WTC11 (cell line): ENCODE measurements around the gene PLA2G2E. TPM values are rescaled to one million over a fixed set of nuclear protein-coding genes. Genes with fewer than 3 reads are reported as not detected.

Source experiments
- ATAC-seq: fragments of 200-7000 bp; cut with Tn5 transposase; 2 replicates; pipeline ENCODE4 v1.10.0; 2021; ENCODE audit warnings: mild to moderate bottlenecking, moderate library complexity
- CTCF ChIA-PET: fragments of 300-600 bp; sonication (Branson Sonifier 250); formaldehyde crosslinking; loops from one replicate; lab custom pipeline; 2021; ENCODE audit warnings: antibody characterized with exemption; lab: Charles Lee
- POLR2A ChIA-PET: fragments of 350-600 bp; sonication (Branson Sonifier 250); formaldehyde crosslinking; loops from one replicate; lab custom pipeline; 2021; ENCODE audit warnings: antibody characterized with exemption; lab: Charles Lee
- DNase-seq: peaks from one replicate; pipeline ENCODE4 v3.0.0; 2021; ENCODE audit warnings: low spot score
- H3K27ac Mint-ChIP-seq: 2 replicates; pipeline ENCODE4 v1.8.0; 2021; ENCODE audit warnings: mixed read lengths
- H3K27me3 Mint-ChIP-seq: 2 replicates; pipeline ENCODE4 v1.8.0; 2021; ENCODE audit warnings: low read depth, mild to moderate bottlenecking, moderate library complexity, mixed read lengths
- H3K36me3 Mint-ChIP-seq: 2 replicates; pipeline ENCODE4 v1.8.0; 2021; ENCODE audit warnings: mixed read lengths
- H3K4me1 Mint-ChIP-seq: 2 replicates; pipeline ENCODE4 v1.8.0; 2022; ENCODE audit warnings: mixed read lengths
- H3K4me3 Mint-ChIP-seq: 2 replicates; pipeline ENCODE4 v1.8.0; 2021; ENCODE audit warnings: mild to moderate bottlenecking, moderate library complexity, mixed read lengths
- H3K9me3 Mint-ChIP-seq: 2 replicates; pipeline ENCODE4 v1.8.0; 2021; ENCODE audit warnings: mixed read lengths
- ELF4 ChIP-seq: sonication (generic); formaldehyde crosslinking; IDR thresholded peaks from 2 replicates; pipeline ENCODE4 v1.8.1; 2022; ENCODE audit warnings: low read depth, mild to moderate bottlenecking, moderate library complexity, missing genetic modification reagents
- FOXJ3 ChIP-seq: sonication (generic); formaldehyde crosslinking; IDR thresholded peaks from 2 replicates; pipeline ENCODE4 v1.9.0; 2021; ENCODE audit warnings: missing genetic modification reagents, mild to moderate bottlenecking, borderline replicate concordance
- FOXK1 ChIP-seq: sonication (generic); formaldehyde crosslinking; IDR thresholded peaks from 2 replicates; pipeline ENCODE4 v1.8.0; 2022; ENCODE audit warnings: mild to moderate bottlenecking, moderate library complexity, missing genetic modification reagents
- GABPB1 ChIP-seq: sonication (generic); formaldehyde crosslinking; IDR thresholded peaks from 2 replicates; pipeline ENCODE4 v1.8.1; 2023; ENCODE audit warnings: mild to moderate bottlenecking, missing genetic modification reagents
- GTF2I ChIP-seq: fragments of 250-450 bp; sonication (Bioruptor Pico); conservative IDR thresholded peaks from 2 replicates; pipeline ENCODE4 v1.4.0; 2021; ENCODE audit warnings: mild to moderate bottlenecking
- KAT7 ChIP-seq: sonication (generic); formaldehyde crosslinking; IDR thresholded peaks from 2 replicates; pipeline ENCODE4 v1.8.1; 2023; ENCODE audit warnings: missing genetic modification reagents, mild to moderate bottlenecking, borderline replicate concordance
- SMAD3 ChIP-seq: sonication (generic); formaldehyde crosslinking; IDR thresholded peaks from 2 replicates; pipeline ENCODE4 v1.8.0; 2022; ENCODE audit warnings: missing genetic modification reagents, mild to moderate bottlenecking, borderline replicate concordance
- TCF7 ChIP-seq: sonication (generic); formaldehyde crosslinking; IDR thresholded peaks from 2 replicates; pipeline ENCODE4 v1.8.0; 2022; ENCODE audit warnings: mild to moderate bottlenecking, low read depth, missing genetic modification reagents, moderate library complexity
- ZNF317 ChIP-seq: sonication (generic); formaldehyde crosslinking; IDR thresholded peaks from 2 replicates; pipeline ENCODE4 v1.8.1; 2023; ENCODE audit warnings: low read depth, mild to moderate bottlenecking, moderate library complexity, missing genetic modification reagents, borderline replicate concordance
- ZNF512 ChIP-seq: sonication (generic); formaldehyde crosslinking; IDR thresholded peaks from 2 replicates; pipeline ENCODE4 v1.8.1; 2022; ENCODE audit warnings: missing genetic modification reagents, borderline replicate concordance
- total RNA-seq: library from RNA; stranded (reverse); gene quantifications from 3 replicates; pipeline ENCODE4 v1.2.3, GENCODE V29; 2021
- TF ChIP-seq, protein P1 (sequence below): sonication (generic); formaldehyde crosslinking; IDR thresholded peaks from 2 replicates; pipeline ENCODE4 v1.8.1; 2023; ENCODE audit warnings: mild to moderate bottlenecking, moderate library complexity, missing genetic modification reagents
- TF ChIP-seq, protein P2 (sequence below): sonication (generic); formaldehyde crosslinking; IDR thresholded peaks from 2 replicates; pipeline ENCODE4 v1.8.0; 2022; ENCODE audit warnings: mild to moderate bottlenecking, missing genetic modification reagents
- TF ChIP-seq, protein P3 (sequence below): sonication (generic); formaldehyde crosslinking; IDR thresholded peaks from 2 replicates; pipeline ENCODE4 v1.8.0; 2023; ENCODE audit warnings: mild to moderate bottlenecking, missing genetic modification reagents
- TF ChIP-seq, protein P4 (sequence below): fragments of 250-450 bp; sonication (Bioruptor Pico); IDR thresholded peaks from 2 replicates; pipeline ENCODE4 v1.9.0; 2021; ENCODE audit warnings: mild to moderate bottlenecking
- TF ChIP-seq, protein P5 (sequence below): sonication (generic); formaldehyde crosslinking; IDR thresholded peaks from 2 replicates; pipeline ENCODE4 v1.8.0; 2022; ENCODE audit warnings: missing genetic modification reagents

Gene PLA2G2E
- total RNA-seq, 1 experiment from 2014 or later: not detected

GRCh38 chr1:19892129-19892528 lies 31.3 kb downstream of the PLA2G2E start:
- Mint-ChIP-seq H3K4me3 (no peak overlapping the region), H3K27ac (no peak overlapping the region), H3K27me3 (no peaks in the 10 kb centered on the region), H3K4me1 (peaks cover 6% of the 10 kb centered on the region), H3K36me3 (peaks cover 51% of the 10 kb centered on the region), H3K9me3 (no peaks in the 10 kb centered on the region)
- ChIA-PET POLR2A (no interaction called here), CTCF (no interaction called here)
- no peak for TF ChIP-seq GTF2I (CRISPR knock-in tag)
- TF ChIP-seq ZNF317 (CRISPR knock-in tag): no peak
- TF ChIP-seq KAT7 (CRISPR knock-in tag): no peak
- TF ChIP-seq, protein P1, sequence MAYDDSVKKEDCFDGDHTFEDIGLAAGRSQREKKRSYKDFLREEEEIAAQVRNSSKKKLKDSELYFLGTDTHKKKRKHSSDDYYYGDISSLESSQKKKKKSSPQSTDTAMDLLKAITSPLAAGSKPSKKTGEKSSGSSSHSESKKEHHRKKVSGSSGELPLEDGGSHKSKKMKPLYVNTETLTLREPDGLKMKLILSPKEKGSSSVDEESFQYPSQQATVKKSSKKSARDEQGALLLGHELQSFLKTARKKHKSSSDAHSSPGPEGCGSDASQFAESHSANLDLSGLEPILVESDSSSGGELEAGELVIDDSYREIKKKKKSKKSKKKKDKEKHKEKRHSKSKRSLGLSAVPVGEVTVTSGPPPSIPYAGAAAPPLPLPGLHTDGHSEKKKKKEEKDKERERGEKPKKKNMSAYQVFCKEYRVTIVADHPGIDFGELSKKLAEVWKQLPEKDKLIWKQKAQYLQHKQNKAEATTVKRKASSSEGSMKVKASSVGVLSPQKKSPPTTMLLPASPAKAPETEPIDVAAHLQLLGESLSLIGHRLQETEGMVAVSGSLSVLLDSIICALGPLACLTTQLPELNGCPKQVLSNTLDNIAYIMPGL (CRISPR knock-in tag): no peak
- TF ChIP-seq FOXJ3 (CRISPR knock-in tag): no peak
- TF ChIP-seq, protein P2, sequence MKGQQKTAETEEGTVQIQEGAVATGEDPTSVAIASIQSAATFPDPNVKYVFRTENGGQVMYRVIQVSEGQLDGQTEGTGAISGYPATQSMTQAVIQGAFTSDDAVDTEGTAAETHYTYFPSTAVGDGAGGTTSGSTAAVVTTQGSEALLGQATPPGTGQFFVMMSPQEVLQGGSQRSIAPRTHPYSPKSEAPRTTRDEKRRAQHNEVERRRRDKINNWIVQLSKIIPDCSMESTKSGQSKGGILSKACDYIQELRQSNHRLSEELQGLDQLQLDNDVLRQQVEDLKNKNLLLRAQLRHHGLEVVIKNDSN (CRISPR knock-in tag): no peak
- TF ChIP-seq, protein P3, sequence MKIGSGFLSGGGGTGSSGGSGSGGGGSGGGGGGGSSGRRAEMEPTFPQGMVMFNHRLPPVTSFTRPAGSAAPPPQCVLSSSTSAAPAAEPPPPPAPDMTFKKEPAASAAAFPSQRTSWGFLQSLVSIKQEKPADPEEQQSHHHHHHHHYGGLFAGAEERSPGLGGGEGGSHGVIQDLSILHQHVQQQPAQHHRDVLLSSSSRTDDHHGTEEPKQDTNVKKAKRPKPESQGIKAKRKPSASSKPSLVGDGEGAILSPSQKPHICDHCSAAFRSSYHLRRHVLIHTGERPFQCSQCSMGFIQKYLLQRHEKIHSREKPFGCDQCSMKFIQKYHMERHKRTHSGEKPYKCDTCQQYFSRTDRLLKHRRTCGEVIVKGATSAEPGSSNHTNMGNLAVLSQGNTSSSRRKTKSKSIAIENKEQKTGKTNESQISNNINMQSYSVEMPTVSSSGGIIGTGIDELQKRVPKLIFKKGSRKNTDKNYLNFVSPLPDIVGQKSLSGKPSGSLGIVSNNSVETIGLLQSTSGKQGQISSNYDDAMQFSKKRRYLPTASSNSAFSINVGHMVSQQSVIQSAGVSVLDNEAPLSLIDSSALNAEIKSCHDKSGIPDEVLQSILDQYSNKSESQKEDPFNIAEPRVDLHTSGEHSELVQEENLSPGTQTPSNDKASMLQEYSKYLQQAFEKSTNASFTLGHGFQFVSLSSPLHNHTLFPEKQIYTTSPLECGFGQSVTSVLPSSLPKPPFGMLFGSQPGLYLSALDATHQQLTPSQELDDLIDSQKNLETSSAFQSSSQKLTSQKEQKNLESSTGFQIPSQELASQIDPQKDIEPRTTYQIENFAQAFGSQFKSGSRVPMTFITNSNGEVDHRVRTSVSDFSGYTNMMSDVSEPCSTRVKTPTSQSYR: no peak
- no peak for TF ChIP-seq GABPB1
- TF ChIP-seq ZNF512 (CRISPR knock-in tag): no peak
- TF ChIP-seq, protein P4, sequence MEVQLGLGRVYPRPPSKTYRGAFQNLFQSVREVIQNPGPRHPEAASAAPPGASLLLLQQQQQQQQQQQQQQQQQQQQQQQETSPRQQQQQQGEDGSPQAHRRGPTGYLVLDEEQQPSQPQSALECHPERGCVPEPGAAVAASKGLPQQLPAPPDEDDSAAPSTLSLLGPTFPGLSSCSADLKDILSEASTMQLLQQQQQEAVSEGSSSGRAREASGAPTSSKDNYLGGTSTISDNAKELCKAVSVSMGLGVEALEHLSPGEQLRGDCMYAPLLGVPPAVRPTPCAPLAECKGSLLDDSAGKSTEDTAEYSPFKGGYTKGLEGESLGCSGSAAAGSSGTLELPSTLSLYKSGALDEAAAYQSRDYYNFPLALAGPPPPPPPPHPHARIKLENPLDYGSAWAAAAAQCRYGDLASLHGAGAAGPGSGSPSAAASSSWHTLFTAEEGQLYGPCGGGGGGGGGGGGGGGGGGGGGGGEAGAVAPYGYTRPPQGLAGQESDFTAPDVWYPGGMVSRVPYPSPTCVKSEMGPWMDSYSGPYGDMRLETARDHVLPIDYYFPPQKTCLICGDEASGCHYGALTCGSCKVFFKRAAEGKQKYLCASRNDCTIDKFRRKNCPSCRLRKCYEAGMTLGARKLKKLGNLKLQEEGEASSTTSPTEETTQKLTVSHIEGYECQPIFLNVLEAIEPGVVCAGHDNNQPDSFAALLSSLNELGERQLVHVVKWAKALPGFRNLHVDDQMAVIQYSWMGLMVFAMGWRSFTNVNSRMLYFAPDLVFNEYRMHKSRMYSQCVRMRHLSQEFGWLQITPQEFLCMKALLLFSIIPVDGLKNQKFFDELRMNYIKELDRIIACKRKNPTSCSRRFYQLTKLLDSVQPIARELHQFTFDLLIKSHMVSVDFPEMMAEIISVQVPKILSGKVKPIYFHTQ (CRISPR knock-in tag): no peak
- no peak for TF ChIP-seq SMAD3
- no peak for TF ChIP-seq FOXK1 (CRISPR knock-in tag)
- no peak for TF ChIP-seq TCF7
- TF ChIP-seq ELF4 (CRISPR knock-in tag): no peak
- TF ChIP-seq, protein P5, sequence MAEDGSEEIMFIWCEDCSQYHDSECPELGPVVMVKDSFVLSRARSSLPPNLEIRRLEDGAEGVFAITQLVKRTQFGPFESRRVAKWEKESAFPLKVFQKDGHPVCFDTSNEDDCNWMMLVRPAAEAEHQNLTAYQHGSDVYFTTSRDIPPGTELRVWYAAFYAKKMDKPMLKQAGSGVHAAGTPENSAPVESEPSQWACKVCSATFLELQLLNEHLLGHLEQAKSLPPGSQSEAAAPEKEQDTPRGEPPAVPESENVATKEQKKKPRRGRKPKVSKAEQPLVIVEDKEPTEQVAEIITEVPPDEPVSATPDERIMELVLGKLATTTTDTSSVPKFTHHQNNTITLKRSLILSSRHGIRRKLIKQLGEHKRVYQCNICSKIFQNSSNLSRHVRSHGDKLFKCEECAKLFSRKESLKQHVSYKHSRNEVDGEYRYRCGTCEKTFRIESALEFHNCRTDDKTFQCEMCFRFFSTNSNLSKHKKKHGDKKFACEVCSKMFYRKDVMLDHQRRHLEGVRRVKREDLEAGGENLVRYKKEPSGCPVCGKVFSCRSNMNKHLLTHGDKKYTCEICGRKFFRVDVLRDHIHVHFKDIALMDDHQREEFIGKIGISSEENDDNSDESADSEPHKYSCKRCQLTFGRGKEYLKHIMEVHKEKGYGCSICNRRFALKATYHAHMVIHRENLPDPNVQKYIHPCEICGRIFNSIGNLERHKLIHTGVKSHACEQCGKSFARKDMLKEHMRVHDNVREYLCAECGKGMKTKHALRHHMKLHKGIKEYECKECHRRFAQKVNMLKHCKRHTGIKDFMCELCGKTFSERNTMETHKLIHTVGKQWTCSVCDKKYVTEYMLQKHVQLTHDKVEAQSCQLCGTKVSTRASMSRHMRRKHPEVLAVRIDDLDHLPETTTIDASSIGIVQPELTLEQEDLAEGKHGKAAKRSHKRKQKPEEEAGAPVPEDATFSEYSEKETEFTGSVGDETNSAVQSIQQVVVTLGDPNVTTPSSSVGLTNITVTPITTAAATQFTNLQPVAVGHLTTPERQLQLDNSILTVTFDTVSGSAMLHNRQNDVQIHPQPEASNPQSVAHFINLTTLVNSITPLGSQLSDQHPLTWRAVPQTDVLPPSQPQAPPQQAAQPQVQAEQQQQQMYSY (CRISPR knock-in tag): no peak
- ATAC-seq (no peak), DNase-seq (no peak)
